Karpas-422 (cell line): ENCODE data around the gene ADCY5. TPM values are rescaled to one million over a fixed set of nuclear protein-coding genes. Genes with fewer than 3 reads are reported as not detected.

ENCODE experiments used
- DNase-seq: peaks from one replicate; pipeline ENCODE4 v3.0.0-alpha.2; 2015
- H2AFZ ChIP-seq: fragments of 200-600 bp; sonication (generic); 2 replicates; pipeline ENCODE4 v1.6.1; 2014; ENCODE audit warnings: antibody characterized with exemption, low read length, mixed read lengths
- H3K27ac ChIP-seq: fragments of 200-600 bp; sonication (generic); 2 replicates; pipeline ENCODE4 v1.5.1; 2014; ENCODE audit warnings: mild to moderate bottlenecking, low read length, moderate library complexity
- H3K27me3 ChIP-seq: fragments of 200-600 bp; sonication (generic); 2 replicates; pipeline ENCODE4 v1.6.1; 2014; ENCODE audit warnings: low read length, mixed read lengths
- H3K36me3 ChIP-seq: fragments of 200-600 bp; sonication (generic); 2 replicates; pipeline ENCODE4 v1.6.1; 2014; ENCODE audit warnings: low read length, mixed read lengths; ENCODE audit not compliant: insufficient read depth
- H3K4me1 ChIP-seq: fragments of 200-600 bp; sonication (generic); 2 replicates; pipeline ENCODE4 v1.6.1; 2014; ENCODE audit warnings: mild to moderate bottlenecking, low read length, mixed read lengths
- H3K4me2 ChIP-seq: fragments of 200-600 bp; sonication (generic); 2 replicates; pipeline ENCODE4 v1.6.1; 2014; ENCODE audit warnings: low read length, low read depth, mild to moderate bottlenecking; ENCODE audit not compliant: poor library complexity, severe bottlenecking
- H3K4me3 ChIP-seq: fragments of 200-600 bp; sonication (generic); 2 replicates; pipeline ENCODE4 v1.5.1; 2014; ENCODE audit warnings: mild to moderate bottlenecking, antibody characterized with exemption, low read length, mixed read lengths
- H3K79me2 ChIP-seq: fragments of 200-600 bp; sonication (generic); 2 replicates; pipeline ENCODE4 v1.6.1; 2014; ENCODE audit warnings: mild to moderate bottlenecking, low read length, mixed read lengths
- H3K9ac ChIP-seq: fragments of 200-600 bp; sonication (generic); 2 replicates; pipeline ENCODE4 v1.6.0; 2014; ENCODE audit warnings: low read length
- H3K9me2 ChIP-seq: fragments of 200-600 bp; sonication (generic), shearing (Covaris generic); replicated peaks from 2 replicates; pipeline ENCODE4 v1.6.0; 2014; ENCODE audit warnings: mild to moderate bottlenecking, low read length, moderate library complexity; ENCODE audit not compliant: insufficient read depth
- H3K9me3 ChIP-seq: fragments of 300-700, 200-600 bp; sonication (generic); 2 replicates; pipeline ENCODE4 v1.6.1; 2014; ENCODE audit warnings: low read length, mixed read lengths
- H4K20me1 ChIP-seq: fragments of 200-600 bp; sonication (generic); 2 replicates; pipeline ENCODE4 v1.6.1; 2014; ENCODE audit warnings: mild to moderate bottlenecking, antibody characterized with exemption, low read length, low read depth; ENCODE audit not compliant: insufficient read depth
- total RNA-seq: library from RNA; depleted of rRNA; stranded (reverse); fragments of >200 nt; shearing (Covaris generic); gene quantifications from 2 replicates; pipeline ENCODE4 v1.2.3, GENCODE V29; 2014; ENCODE audit warnings: low replicate concordance

The ADCY5 gene
- total RNA-seq, 1 experiment from 2014 or later: not detected

- Histone ChIP-seq H2AFZ (no peak overlapping the region), H3K9ac (no peak overlapping the region), H3K9me2 (no peaks in the 10 kb centered on the region), H4K20me1 (no peaks in the 10 kb centered on the region), H3K27me3 (no peaks in the 10 kb centered on the region), H3K9me3 (no peaks in the 10 kb centered on the region), H3K4me1 (no peaks in the 10 kb centered on the region), H3K27ac (no peak overlapping the region), H3K36me3 (no peaks in the 10 kb centered on the region), H3K4me3 (no peak overlapping the region), H3K79me2 (no peaks in the 10 kb centered on the region), H3K4me2 (no peak overlapping the region)
- DNase-seq: no peak
Observed at GRCh38 chr3:123471106-123471505, 22.2 kb upstream of the ADCY5 start.

- Histone ChIP-seq H3K27me3 (no peaks in the 10 kb centered on the region), H3K4me1 (no peaks in the 10 kb centered on the region), H4K20me1 (no peaks in the 10 kb centered on the region), H3K4me3 (no peak overlapping the region), H3K79me2 (no peaks in the 10 kb centered on the region), H3K36me3 (no peaks in the 10 kb centered on the region), H3K9me3 (no peaks in the 10 kb centered on the region), H3K27ac (no peak overlapping the region), H3K9ac (no peak overlapping the region), H2AFZ (no peak overlapping the region), H3K4me2 (no peak overlapping the region), H3K9me2 (no peaks in the 10 kb centered on the region)
- DNase-seq: no peak
Observed at GRCh38 chr3:123469323-123469995, 20.6 kb upstream of the ADCY5 start.

- Histone ChIP-seq H3K79me2 (no peaks in the 10 kb centered on the region), H4K20me1 (no peaks in the 10 kb centered on the region), H2AFZ (no peak overlapping the region), H3K4me3 (no peak overlapping the region), H3K27ac (no peak overlapping the region), H3K27me3 (no peaks in the 10 kb centered on the region), H3K4me1 (no peaks in the 10 kb centered on the region), H3K9ac (no peak overlapping the region), H3K36me3 (no peaks in the 10 kb centered on the region), H3K9me2 (no peaks in the 10 kb centered on the region), H3K4me2 (no peak overlapping the region), H3K9me3 (no peaks in the 10 kb centered on the region)
- DNase-seq: no peak
Observed at GRCh38 chr3:123467046-123467445, 18.2 kb upstream of the ADCY5 start.

- H4K20me1 ChIP-seq: no peaks in the 10 kb centered on the region
- H3K4me2 ChIP-seq: no peak overlapping the region
- no peaks in the 10 kb centered on the region for H3K9me2 ChIP-seq
- H3K9ac ChIP-seq: no peak overlapping the region
- H3K79me2 ChIP-seq: no peaks in the 10 kb centered on the region
- no peak for DNase-seq
- no peaks in the 10 kb centered on the region for H3K36me3 ChIP-seq
- no peaks in the 10 kb centered on the region for H3K9me3 ChIP-seq
- H3K27me3 ChIP-seq: no peaks in the 10 kb centered on the region
- H3K4me1 ChIP-seq: no peaks in the 10 kb centered on the region
- no peak overlapping the region for H3K27ac ChIP-seq
- no peak overlapping the region for H2AFZ ChIP-seq
- no peak overlapping the region for H3K4me3 ChIP-seq
Observed at GRCh38 chr3:123464211-123464610, 15.3 kb upstream of the ADCY5 start.

- H3K79me2 ChIP-seq: no peaks in the 10 kb centered on the region
- H3K4me3 ChIP-seq: no peak overlapping the region
- H3K9me3 ChIP-seq: no peaks in the 10 kb centered on the region
- H3K27ac ChIP-seq: no peak overlapping the region
- no peak for DNase-seq
- H3K27me3 ChIP-seq: no peaks in the 10 kb centered on the region
- no peaks in the 10 kb centered on the region for H3K9me2 ChIP-seq
- no peaks in the 10 kb centered on the region for H3K36me3 ChIP-seq
- no peak overlapping the region for H2AFZ ChIP-seq
- H3K4me2 ChIP-seq: no peak overlapping the region
- H4K20me1 ChIP-seq: no peaks in the 10 kb centered on the region
- H3K9ac ChIP-seq: no peak overlapping the region
- H3K4me1 ChIP-seq: no peaks in the 10 kb centered on the region
Observed at GRCh38 chr3:123459862-123460261, 11.0 kb upstream of the ADCY5 start.

- Histone ChIP-seq H3K4me2 (no peak overlapping the region), H3K36me3 (no peaks in the 10 kb centered on the region), H3K4me3 (no peak overlapping the region), H3K9ac (no peak overlapping the region), H3K27me3 (no peaks in the 10 kb centered on the region), H3K27ac (no peak overlapping the region), H3K9me3 (no peaks in the 10 kb centered on the region), H3K4me1 (no peaks in the 10 kb centered on the region), H3K79me2 (no peaks in the 10 kb centered on the region), H2AFZ (no peak overlapping the region), H3K9me2 (no peaks in the 10 kb centered on the region), H4K20me1 (no peaks in the 10 kb centered on the region)
- DNase-seq: no peak
Observed at GRCh38 chr3:123458255-123458654, 9.4 kb upstream of the ADCY5 start.

GRCh38 chr3:123457841-123458240, 9.0 kb upstream of the ADCY5 start:
- Histone ChIP-seq H3K9me3 (no peaks in the 10 kb centered on the region), H4K20me1 (no peaks in the 10 kb centered on the region), H2AFZ (no peak overlapping the region), H3K36me3 (no peaks in the 10 kb centered on the region), H3K4me2 (no peak overlapping the region), H3K4me3 (no peak overlapping the region), H3K79me2 (no peaks in the 10 kb centered on the region), H3K4me1 (no peaks in the 10 kb centered on the region), H3K27ac (no peak overlapping the region), H3K27me3 (no peaks in the 10 kb centered on the region), H3K9ac (no peak overlapping the region), H3K9me2 (no peaks in the 10 kb centered on the region)
- DNase-seq: no peak

GRCh38 chr3:123453675-123454074, 4.8 kb upstream of the ADCY5 start:
- Histone ChIP-seq H3K4me1 (no peaks in the 10 kb centered on the region), H3K79me2 (no peaks in the 10 kb centered on the region), H4K20me1 (no peaks in the 10 kb centered on the region), H3K4me2 (no peak overlapping the region), H3K9me2 (no peaks in the 10 kb centered on the region), H3K9me3 (no peaks in the 10 kb centered on the region), H3K4me3 (no peak overlapping the region), H2AFZ (no peak overlapping the region), H3K9ac (no peak overlapping the region), H3K27me3 (no peaks in the 10 kb centered on the region), H3K27ac (no peak overlapping the region), H3K36me3 (no peaks in the 10 kb centered on the region)
- DNase-seq: no peak
